Loucy (cell line): ENCODE measurements around the gene KLHL3.

Experiments used
- EZH2phosphoT487 ChIP-seq: fragments of 200-600 bp; IDR thresholded peaks from 2 replicates; pipeline ENCODE4 v1.6.1; 2018; ENCODE audit warnings: antibody characterized with exemption, mild to moderate bottlenecking, moderate library complexity, borderline replicate concordance
- TF ChIP-seq, protein P1 (sequence below): fragments of 200-600 bp; sonication (generic); conservative IDR thresholded peaks from 2 replicates; pipeline ENCODE4 v1.5.1; 2014; ENCODE audit warnings: mild to moderate bottlenecking, antibody characterized with exemption, low read length

DNA sequence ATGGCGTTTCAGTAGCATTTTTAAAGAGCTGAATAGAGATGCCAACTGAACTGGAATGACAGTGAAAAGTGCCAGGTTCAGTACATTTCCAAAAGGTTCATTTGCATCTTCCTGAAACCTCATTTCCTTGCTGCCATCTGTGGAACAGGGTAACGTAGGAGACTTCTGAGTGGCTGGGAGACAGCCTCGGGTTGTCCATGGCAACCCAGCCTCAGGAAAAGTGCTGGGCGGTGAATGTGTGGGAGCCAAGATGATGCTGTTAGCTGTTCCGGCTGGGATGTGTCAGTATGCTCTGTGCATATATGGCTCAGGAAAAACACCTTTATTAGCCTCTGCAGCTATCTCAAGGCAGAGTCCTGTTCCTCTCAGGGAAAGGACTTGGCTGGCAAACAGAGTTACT, 87.5 kb downstream of the KLHL3 start:
- TF ChIP-seq, protein P1, sequence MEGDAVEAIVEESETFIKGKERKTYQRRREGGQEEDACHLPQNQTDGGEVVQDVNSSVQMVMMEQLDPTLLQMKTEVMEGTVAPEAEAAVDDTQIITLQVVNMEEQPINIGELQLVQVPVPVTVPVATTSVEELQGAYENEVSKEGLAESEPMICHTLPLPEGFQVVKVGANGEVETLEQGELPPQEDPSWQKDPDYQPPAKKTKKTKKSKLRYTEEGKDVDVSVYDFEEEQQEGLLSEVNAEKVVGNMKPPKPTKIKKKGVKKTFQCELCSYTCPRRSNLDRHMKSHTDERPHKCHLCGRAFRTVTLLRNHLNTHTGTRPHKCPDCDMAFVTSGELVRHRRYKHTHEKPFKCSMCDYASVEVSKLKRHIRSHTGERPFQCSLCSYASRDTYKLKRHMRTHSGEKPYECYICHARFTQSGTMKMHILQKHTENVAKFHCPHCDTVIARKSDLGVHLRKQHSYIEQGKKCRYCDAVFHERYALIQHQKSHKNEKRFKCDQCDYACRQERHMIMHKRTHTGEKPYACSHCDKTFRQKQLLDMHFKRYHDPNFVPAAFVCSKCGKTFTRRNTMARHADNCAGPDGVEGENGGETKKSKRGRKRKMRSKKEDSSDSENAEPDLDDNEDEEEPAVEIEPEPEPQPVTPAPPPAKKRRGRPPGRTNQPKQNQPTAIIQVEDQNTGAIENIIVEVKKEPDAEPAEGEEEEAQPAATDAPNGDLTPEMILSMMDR: no peak
- no peak for TF ChIP-seq EZH2phosphoT487
